Stimulated activated CD8-positive, alpha-beta memory T cell treated with anti-CD3 and anti-CD28 coated beads, Interleukin-7, amount 100 ng/mL, for 48 hours (primary cell): ENCODE results near the gene GARRE1.
"Not testable (repeated sequence)": the region's sequence is repeated elsewhere in the genome, so short reads cannot be mapped to it uniquely, and the experiment has no call there.

Source experiments
- DNase-seq, 2 donors: peaks; one replicate each; pipeline ENCODE4 v3.0.0-alpha.2; 2020; ENCODE audit warnings: low read depth in 1 of 2; ENCODE audit errors: extremely low read depth in 1 of 2

GARRE1 gene, protein sequence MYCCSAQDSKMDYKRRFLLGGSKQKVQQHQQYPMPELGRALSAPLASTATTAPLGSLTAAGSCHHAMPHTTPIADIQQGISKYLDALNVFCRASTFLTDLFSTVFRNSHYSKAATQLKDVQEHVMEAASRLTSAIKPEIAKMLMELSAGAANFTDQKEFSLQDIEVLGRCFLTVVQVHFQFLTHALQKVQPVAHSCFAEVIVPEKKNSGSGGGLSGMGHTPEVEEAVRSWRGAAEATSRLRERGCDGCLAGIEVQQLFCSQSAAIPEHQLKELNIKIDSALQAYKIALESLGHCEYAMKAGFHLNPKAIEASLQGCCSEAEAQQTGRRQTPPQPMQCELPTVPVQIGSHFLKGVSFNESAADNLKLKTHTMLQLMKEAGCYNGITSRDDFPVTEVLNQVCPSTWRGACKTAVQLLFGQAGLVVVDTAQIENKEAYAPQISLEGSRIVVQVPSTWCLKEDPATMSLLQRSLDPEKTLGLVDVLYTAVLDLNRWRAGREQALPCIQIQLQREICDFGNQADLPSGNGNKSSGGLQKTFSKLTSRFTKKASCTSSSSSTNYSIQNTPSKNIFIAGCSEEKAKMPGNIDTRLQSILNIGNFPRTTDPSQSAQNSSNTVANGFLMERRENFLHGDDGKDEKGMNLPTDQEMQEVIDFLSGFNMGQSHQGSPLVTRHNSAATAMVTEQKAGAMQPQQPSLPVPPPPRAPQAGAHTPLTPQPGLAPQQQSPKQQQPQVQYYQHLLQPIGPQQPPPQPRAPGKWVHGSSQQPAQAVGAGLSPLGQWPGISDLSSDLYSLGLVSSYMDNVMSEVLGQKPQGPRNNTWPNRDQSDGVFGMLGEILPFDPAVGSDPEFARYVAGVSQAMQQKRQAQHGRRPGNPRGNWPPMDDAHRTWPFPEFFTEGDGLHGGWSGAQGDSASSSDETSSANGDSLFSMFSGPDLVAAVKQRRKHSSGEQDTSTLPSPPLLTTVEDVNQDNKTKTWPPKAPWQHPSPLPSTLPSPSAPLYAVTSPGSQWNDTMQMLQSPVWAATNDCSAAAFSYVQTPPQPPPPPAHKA (N-terminal part only)

DNA sequence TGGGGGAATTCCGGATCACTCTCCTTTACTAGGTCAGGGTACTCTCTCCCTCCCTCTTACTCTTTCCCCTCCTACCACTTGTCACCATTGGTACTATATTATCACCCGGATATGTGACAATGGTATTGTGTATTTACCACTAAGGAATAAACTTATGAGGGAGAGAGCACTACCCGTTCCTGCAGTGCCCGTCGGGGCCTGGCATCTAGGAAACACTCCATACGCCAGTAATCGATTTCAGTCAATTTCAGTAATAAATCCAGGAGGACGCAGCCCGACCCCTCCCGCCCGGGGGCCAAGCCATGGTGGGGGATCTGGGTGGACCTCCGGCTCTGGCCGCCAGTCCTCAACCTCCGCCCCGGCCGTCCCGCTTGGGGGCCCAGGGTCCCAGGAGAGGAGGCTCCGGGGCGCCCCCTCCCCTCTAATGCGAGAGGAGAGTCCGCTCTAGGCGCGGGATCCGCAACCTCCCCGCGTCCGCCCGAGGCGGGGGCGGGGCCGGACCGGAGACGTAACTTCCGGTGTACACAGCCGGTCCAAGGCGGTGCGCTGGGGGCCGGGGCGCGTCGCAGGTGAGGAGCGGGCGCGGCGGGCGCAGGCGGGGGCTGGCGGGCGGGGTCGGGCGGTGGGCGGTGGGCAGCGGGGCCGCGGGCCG lies at the start of gene GARRE1:
TSS of gene GARRE1 (plus strand) at position 509 of the 652 bp plus-strand sequence. CDS start 45,920 bp downstream, outside the sequence.
- DNase-seq, result peak; percentile 68 to 71

DNA sequence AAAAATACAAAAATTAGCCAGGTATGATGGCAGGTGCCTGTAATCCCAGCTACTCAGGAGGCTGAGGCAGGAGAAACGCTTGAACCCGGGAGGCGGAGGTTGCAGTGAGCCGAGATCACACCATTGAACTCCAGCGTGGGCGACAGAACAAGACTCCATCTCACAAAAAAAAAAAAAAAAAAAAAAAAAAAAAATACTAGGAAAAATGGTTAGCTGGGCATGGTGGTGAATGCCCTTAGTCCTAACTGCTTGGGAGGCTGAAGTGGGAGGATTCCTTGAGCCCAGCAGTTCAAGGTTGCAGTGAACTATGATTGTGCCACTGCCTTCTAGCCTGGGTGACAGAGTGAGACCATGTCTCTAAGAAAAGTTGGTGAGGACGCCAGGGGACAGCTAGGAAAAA lies 49.0 kb upstream of the GARRE1 start:
- DNase-seq, result not testable (repeated sequence)

DNA sequence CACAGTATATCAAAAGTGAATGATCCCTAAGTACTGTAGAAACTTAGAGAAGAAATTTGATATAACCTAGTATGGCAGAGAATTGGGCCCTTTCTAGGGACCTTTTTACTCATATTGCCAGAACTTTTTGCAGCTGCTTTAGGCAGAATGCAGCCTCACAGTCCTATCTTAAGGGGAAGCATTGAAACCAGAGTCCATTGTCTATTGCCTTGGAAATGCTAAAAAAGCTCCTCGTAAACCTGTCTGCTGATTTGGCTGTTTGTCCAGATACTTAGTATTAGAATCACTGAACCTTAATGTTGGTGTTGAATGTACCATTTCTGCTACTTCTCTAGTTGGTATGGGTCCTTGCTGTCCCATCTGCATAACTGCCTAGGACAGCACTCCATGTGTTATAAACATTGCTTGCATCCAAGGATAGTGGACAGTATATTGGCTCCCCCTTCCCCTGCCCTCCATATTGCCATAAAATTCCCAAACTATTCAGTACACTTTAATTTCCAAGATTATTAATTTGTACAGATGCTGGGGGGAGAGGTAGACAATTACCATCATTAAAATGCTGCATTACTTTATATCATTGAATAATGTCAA lies 46.0 kb upstream of the GARRE1 start:
- DNase-seq, result no peak

DNA sequence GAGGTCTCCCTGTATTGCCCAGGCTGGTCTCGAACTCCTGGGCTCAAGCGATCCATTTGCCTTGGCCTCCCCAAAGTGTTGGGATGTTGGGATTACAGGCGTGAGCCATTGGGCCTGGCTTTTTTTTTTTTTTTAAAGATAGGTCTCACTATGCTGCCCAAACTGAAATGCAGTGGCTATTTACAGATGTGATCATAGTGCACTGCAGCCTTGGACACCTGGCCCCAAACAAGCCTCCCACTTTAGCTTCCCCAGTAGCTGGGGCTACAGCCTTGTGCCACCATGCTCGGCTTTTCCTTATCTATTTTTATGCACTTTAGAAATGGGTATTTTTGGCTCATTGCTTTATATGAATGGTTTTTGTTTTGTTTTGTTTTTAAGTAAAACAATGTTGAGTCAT lies 44.6 kb upstream of the GARRE1 start:
- DNase-seq, result no peak

DNA sequence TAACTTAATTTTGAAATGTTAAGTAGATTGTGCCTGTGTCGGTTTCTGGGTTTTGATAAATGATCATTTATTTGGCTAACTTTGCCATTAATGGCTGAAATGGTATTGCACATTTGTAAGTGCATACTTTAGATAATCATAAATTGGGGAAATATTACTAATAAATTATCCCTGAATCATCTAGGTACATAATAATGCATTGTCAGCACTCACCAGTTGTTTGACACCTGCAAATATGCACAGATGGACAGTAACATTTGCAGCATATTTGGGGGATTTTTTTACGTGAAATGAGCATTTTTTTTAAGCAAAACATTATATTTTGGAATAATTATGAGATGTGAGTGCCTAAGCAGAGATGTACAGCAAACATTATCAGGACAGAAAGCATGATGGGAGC lies 41.1 kb upstream of the GARRE1 start:
- no peak for DNase-seq

DNA sequence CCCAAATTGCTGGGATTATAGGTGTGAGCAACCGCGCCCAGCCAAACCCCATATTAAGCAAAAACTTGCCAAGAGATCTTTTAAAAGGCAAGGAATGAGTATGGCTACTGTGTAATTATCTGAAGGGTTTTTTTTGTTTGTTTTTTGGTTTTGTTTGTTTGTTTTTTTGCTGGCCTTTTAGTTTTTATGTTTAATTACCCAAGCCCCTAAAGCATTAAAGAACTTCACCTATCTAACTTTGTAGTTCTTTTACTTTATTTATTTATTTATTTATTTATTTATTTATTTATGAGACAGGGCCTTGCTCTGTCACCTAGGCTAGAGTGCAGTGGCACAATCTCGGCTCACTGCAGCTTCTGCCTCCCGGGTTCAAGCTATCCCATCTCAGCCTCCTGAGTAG lies 40.3 kb upstream of the GARRE1 start:
- DNase-seq, result no peak

DNA sequence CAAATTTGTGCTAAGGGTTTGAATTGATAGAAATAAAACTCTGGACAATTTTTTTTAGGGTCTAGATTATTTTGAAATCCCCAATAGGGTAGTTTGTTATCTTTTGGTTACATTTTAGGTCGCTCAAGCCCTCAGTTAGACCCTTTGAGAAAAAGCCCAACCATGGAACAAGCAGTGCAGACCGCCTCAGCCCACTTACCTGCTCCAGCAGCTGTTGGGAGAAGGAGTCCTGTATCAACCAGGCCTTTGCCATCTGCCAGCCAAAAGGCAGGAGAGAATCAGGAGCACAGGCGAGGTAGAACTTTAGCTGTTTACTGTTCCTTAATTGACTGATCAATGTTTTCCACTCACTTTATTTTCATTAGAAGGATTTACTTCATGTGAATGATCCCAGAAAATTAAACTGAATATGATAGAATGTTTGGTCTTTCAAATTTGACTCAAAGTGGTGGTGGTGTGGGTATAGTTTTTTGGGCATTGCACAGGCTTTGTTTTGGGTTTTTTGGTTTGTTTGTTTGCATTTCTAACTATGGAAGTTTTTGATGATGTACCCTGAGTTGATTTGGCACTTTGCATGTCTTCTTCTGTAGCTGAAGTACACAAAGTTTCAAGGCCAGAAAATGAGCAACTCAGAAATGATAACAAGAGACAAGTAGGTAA lies 39.2 kb upstream of the GARRE1 start:
- no peak for DNase-seq

DNA sequence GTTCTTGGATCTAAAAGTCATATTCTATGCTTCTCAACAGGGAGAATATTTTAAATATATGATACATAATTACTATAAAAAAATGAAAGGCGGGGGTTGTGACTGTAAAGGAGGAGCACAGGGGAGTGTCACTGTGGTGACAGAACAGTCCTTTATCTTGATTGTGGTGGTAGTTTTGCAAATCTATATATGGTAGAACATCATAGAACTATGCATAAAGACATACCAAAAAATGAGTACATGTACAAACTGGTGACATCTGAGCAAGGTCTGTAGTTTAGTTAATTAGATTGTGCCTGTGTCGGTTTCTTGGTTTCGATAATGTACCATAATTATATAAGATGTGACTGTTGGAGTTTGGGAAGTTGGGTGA lies 38.7 kb upstream of the GARRE1 start:
- DNase-seq, result no peak

DNA sequence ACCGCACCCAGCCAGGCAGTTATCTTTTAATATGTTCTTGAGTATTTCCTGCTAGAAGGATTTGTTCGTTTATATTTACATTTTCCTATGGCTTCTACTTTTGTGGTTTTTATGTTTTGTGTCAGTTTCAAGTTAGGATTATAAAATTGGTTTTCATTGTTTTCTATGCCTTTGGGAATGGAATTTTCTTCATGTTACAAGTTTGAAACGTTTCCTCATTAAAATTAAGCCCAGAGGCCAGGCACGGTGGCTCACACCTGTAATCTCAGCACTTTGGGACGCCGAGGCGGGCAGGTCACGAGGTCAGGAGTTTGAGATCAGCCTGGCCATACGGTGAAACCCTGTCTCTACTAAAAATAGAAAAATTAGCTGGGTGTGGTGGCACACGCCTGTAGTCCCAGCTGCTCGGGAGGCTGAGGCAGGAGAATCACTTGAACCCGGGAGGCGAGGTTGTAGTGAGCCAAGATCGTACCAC lies 37.6 kb upstream of the GARRE1 start:
- not testable (repeated sequence) for DNase-seq

DNA sequence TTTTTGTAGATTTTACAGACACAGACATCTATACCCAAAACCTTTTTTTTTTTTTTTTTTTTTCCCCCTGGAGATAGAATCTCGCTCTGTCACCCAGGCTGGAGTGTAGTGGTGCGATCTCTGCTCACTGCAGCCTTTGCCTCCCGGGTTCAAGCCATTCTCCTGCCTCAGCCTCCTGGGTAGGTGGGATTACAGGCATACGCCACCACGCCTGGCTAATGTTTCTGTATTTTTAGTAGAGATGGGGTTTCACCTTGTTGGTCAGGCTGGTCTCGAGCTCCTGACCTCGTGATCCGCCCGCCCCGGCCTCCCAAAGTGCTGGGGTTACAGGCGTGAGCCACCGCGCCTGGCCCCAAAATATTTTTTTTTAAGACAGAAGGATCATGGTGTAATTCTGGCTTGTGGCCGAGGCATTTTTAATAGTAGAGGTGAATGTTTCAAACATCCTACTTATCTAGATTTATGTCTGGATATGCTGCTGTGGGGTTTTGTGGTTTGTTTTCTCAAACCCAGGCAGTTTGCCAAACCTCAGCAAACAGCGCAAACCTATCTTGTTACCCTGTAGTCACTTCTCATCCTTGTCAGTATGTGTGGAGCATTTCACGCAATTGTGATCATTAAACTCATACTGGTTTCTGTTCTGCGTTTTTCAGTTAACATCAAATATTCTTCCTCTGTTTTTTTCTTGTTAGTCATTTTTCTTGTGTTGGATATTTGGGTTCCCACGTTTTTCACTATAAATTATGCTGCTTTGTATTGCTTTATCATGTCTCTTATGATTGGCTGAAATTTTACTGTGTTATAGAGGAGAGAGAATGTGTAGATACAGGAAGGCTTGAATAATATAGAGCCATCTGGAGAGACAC lies 36.2 kb upstream of the GARRE1 start:
- DNase-seq, result peak in 1 of 2 donors; percentile 60

DNA sequence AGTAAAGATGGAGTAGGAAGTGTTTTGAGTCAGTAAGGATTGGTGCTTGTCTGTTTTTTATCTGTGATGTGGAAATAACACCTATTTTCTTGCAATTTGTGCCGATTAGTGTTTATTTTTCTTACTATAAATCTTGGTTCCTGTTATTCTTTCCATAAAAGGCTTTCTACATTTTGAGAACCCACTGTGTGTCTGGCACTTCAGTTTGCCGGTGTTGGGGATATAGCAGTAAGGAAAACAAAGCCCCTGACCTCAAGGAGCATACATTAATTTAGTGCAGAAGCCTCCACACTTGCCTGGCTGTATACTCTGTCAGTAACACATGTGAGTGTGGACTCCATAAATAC lies 35.6 kb upstream of the GARRE1 start:
- DNase-seq, result no peak

DNA sequence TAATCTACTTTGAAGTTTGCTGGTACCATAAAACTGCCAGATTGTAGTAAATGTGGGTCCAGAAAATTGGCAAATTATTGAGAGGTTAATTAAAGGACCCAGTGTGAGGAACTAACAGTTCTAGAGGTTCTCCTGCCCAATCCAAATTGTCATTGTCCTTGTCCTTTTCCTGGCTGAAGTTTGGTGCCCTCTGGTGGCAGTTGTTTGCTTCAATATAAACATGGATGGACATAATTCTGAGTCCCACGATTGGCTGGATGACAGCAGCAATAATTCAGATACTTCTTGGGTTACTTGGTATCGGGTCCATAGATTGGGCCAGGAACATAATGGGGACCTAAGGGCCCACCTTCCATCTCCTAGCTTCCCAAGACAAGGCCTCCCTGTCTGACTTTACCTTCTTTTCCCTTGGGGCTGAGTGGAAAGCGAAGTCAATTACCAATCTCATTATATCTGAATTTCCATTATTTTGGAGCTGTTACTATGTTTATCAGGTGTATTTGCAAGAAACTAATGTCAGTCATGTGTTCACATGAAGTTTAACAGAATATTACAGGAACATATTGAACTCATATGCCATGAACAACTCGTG lies 33.8 kb upstream of the GARRE1 start:
- peak in 1 of 2 donors; percentile 43 for DNase-seq

DNA sequence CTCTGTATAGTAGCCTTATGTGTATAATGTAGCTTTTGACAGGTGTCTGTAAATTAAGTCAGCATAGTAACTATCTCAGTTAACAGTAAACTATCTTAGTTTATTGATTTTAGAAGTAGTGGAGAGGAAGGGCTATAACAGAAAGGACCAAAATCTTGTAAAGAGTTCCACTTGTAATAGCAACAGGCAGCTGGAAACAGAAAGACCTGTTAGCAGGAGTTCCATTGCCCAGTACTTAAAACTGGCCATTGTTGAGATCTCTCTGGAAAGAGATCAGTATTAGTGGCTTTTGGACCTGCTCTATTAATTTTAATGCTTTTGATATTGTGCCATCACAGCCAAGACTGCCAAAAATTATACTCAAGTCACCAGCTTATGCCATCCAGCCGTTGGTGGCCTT lies 32.0 kb upstream of the GARRE1 start:
- DNase-seq, result no peak

DNA sequence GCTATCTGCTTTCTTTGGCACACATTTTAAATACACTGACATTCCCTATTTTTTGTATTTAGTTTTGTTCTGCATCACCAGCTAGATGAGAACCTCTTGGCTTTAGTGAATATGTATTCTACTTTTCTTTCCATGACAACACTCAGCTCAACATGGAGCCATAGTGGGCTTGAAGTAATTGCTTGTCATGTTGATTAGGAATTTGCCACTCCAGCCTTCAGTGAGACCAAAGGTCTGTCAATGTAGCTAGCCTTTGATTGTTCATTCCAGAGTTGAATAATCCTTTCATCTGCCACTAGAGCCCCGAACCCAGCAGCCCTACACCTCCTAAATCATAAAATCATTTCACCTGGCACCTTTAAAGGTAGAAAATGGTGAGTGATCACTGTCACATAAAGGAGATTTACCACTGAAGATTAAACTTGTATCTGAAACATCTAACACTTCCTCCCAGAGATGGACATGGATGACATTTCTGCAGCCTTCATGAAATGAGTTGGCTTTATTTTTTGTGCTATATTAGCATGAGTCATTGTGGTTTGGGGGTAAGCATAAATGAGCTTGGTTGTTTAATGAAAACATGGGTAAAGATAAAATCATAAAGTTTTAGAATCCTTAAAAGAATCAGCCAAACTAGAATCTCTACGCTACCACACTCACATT lies 29.2 kb upstream of the GARRE1 start:
- DNase-seq, result no peak

DNA sequence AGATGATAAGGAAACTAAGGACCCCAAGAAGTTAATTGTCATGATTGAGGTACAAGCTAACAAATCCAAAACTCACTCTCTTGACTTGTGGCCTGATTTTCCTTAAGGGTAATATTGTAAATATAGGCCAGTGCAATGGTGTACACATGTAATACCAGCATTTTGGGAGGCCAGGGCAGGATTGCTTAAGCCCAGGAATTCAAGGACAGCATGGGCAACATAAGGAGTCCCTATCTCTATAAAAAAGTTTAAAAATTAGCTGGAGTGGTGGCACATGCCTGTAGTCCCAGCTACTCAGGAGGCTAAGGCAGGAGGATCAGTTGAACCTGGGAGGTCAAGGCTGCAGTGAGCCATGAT lies 28.7 kb upstream of the GARRE1 start:
- DNase-seq, result no peak

DNA sequence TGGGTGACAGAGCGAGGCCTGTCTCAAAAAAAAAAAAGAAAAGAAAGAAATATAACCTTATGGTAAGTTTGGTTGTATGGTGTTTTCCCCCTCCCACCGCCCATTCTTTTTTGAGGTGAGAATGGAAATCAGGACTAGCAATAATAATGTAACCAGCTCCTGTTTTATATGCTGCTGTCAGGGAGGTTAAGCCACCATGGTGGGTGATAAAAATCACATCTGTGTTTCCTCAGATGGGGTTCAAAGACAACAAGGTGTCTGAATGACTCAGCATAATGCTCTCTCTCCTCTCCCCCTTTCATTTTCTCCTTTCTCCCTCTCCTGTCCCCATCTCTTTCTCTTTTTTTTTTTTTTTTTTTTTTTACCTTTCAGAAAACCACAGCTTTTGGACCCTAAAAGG lies 28.3 kb upstream of the GARRE1 start:
- peak in 1 of 2 donors; percentile 39 for DNase-seq

DNA sequence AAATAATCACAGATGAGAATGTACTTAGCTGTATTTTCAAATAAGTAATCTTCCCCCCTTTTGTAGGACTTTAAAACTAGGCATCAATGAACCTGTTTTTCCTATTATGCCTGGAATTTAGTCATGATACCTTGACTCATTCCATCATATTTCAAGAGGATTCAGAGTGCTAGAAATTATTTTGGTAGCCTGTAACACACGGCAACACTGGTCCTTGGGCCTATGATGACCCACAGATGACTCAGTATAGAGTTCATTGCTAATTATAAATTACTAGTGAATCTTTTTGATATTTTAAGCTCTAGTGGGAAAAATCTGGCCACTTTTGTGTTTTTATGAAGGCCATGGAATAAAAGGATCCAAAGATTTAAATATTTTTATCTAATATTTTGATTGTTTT lies 26.0 kb upstream of the GARRE1 start:
- DNase-seq, result no peak

DNA sequence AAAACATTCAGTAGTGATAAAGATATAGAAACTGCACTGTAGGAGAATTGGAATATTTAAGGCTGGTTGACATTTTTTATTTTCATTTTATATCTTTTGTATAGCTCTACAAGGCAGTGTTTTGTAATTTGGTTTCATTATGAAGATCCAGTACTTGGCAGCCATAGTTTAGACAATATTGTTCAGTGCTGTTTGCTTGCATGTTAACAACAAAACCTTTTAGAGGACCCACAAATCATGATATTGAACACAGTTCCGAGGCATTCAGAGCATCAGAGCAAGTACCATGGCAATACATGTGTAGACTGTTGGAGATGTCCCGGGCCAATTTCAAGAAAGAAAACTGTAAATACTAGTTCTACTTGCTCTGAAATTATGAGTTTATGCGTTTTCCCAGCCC lies 25.6 kb upstream of the GARRE1 start:
- no peak for DNase-seq
